ENCODE data around the gene ANKS6.

GRCh38 chr9:98781588-98782383, 14.6 kb downstream of the ANKS6 start:
- no peak for TF ChIP-seq POLR2A (IDR thresholded peaks at IDR 0.05)
- TF ChIP-seq, protein P1, sequence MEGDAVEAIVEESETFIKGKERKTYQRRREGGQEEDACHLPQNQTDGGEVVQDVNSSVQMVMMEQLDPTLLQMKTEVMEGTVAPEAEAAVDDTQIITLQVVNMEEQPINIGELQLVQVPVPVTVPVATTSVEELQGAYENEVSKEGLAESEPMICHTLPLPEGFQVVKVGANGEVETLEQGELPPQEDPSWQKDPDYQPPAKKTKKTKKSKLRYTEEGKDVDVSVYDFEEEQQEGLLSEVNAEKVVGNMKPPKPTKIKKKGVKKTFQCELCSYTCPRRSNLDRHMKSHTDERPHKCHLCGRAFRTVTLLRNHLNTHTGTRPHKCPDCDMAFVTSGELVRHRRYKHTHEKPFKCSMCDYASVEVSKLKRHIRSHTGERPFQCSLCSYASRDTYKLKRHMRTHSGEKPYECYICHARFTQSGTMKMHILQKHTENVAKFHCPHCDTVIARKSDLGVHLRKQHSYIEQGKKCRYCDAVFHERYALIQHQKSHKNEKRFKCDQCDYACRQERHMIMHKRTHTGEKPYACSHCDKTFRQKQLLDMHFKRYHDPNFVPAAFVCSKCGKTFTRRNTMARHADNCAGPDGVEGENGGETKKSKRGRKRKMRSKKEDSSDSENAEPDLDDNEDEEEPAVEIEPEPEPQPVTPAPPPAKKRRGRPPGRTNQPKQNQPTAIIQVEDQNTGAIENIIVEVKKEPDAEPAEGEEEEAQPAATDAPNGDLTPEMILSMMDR (IDR thresholded peaks at IDR 0.05), result no peak
